Activated CD4-positive, alpha-beta T cell treated with anti-CD3 and anti-CD28 coated beads, Interleukin-2, amount 10 ng/mL, durations not matched to agents 24 days and 14 days (primary cell): ENCODE data around the gene QSER1. TPM values are rescaled to one million over a fixed set of nuclear protein-coding genes. Genes with fewer than 3 reads are reported as not detected.
A peak's percentile ranks its signal among the peaks of the same experiment; 100 is the strongest.
"Not testable (repeated sequence)": the region's sequence is repeated elsewhere in the genome, so short reads cannot be mapped to it uniquely, and the experiment has no call there.

Experiments
- DNase-seq: peaks from one replicate; pipeline ENCODE4 v3.0.0; 2022
- H3K27ac Mint-ChIP-seq: one replicate; pipeline ENCODE4 v1.8.0; 2022; ENCODE audit warnings: mild to moderate bottlenecking, mixed read lengths
- H3K27me3 Mint-ChIP-seq: one replicate; pipeline ENCODE4 v1.8.0; 2022; ENCODE audit warnings: mixed read lengths
- H3K36me3 Mint-ChIP-seq: one replicate; pipeline ENCODE4 v1.8.0; 2022; ENCODE audit warnings: low read depth, mild to moderate bottlenecking, mixed read lengths
- H3K4me1 Mint-ChIP-seq: one replicate; pipeline ENCODE4 v1.8.0; 2021; ENCODE audit warnings: mixed read lengths
- H3K4me3 Mint-ChIP-seq: one replicate; pipeline ENCODE4 v1.8.0; 2022; ENCODE audit warnings: mild to moderate bottlenecking, moderate library complexity, mixed read lengths
- H3K9me3 Mint-ChIP-seq: one replicate; pipeline ENCODE4 v1.8.0; 2021; ENCODE audit warnings: mixed read lengths
- intact Hi-C: fragments of 100-400 bp; cut with micrococcal nuclease; formaldehyde crosslinking; loops from one replicate; pipeline ENCODE4 v1.15.1; 2023
- total RNA-seq: library from RNA; stranded (reverse); gene quantifications from 2 replicates; pipeline ENCODE4 v1.2.3, GENCODE V29; 2022

Gene QSER1
- total RNA-seq, 1 donor from 2014 or later = 18.9 TPM

GRCh38 chr11:32962016-32962415, 69.4 kb downstream of the QSER1 start:
- no peaks in the 10 kb centered on the region for H3K9me3 Mint-ChIP-seq
- H3K36me3 Mint-ChIP-seq = peaks cover 26% of the 10 kb centered on the region
- H3K4me3 Mint-ChIP-seq = no peak overlapping the region
- H3K4me1 Mint-ChIP-seq = peaks cover 9% of the 10 kb centered on the region
- DNase-seq = no peak
- H3K27me3 Mint-ChIP-seq = no peaks in the 10 kb centered on the region
- peak overlapping the region; percentile 25 for H3K27ac Mint-ChIP-seq
- intact Hi-C loops = loop anchor here (1.0 to 5.0 kb wide), 6 partner anchors 49 to 365 kb away; partner anchors contain the start of genes CSTF3 and QSER1

- Mint-ChIP-seq H3K9me3 (no peaks in the 10 kb centered on the region), H3K27ac (no peak overlapping the region), H3K4me1 (peaks cover 9% of the 10 kb centered on the region), H3K36me3 (peaks cover 30% of the 10 kb centered on the region), H3K27me3 (no peaks in the 10 kb centered on the region), H3K4me3 (no peak overlapping the region)
- no peak for DNase-seq
- intact Hi-C loops = loop anchor here (2.0 to 5.0 kb wide), 5 partner anchors 47 to 364 kb away; partner anchors contain the start of genes CSTF3 and QSER1
These were observed 71.1 kb downstream of the QSER1 start for GRCh38 chr11:32963721-32964120.

GRCh38 chr11:32968541-32968940, 75.9 kb downstream of the QSER1 start:
- no peaks in the 10 kb centered on the region for H3K9me3 Mint-ChIP-seq
- H3K27me3 Mint-ChIP-seq = no peaks in the 10 kb centered on the region
- no peak overlapping the region for H3K4me3 Mint-ChIP-seq
- intact Hi-C loops = no loop called here
- DNase-seq = no peak
- no peak overlapping the region for H3K27ac Mint-ChIP-seq
- no peaks in the 10 kb centered on the region for H3K4me1 Mint-ChIP-seq
- H3K36me3 Mint-ChIP-seq = peaks cover 24% of the 10 kb centered on the region

GRCh38 chr11:32972233-32972632, 79.6 kb downstream of the QSER1 start:
- H3K4me3 Mint-ChIP-seq, intact Hi-C loops, H3K27me3 Mint-ChIP-seq, H3K27ac Mint-ChIP-seq, H3K9me3 Mint-ChIP-seq, H3K4me1 Mint-ChIP-seq, DNase-seq: not testable (repeated sequence)
- peaks cover 17% of the 10 kb centered on the region for H3K36me3 Mint-ChIP-seq

GRCh38 chr11:32972781-32973180, 80.2 kb downstream of the QSER1 start:
- Mint-ChIP-seq H3K27me3 (no peaks in the 10 kb centered on the region), H3K4me1 (no peaks in the 10 kb centered on the region), H3K36me3 (peaks cover 21% of the 10 kb centered on the region), H3K4me3 (no peak overlapping the region), H3K27ac (no peak overlapping the region), H3K9me3 (no peaks in the 10 kb centered on the region)
- intact Hi-C loops = no loop called here
- DNase-seq = no peak

GRCh38 chr11:32982626-32983025, 90.0 kb downstream of the QSER1 start:
- no peak overlapping the region for H3K27ac Mint-ChIP-seq
- DNase-seq = no peak
- peaks cover 4% of the 10 kb centered on the region for H3K36me3 Mint-ChIP-seq
- H3K27me3 Mint-ChIP-seq = peaks cover 4% of the 10 kb centered on the region
- intact Hi-C loops = no loop called here
- H3K9me3 Mint-ChIP-seq = no peaks in the 10 kb centered on the region
- no peak overlapping the region for H3K4me3 Mint-ChIP-seq
- no peaks in the 10 kb centered on the region for H3K4me1 Mint-ChIP-seq

- no peak overlapping the region for H3K4me3 Mint-ChIP-seq
- H3K27me3 Mint-ChIP-seq = peaks cover 4% of the 10 kb centered on the region
- no peaks in the 10 kb centered on the region for H3K4me1 Mint-ChIP-seq
- peaks cover under 1% of the 10 kb centered on the region for H3K36me3 Mint-ChIP-seq
- intact Hi-C loops = no loop called here
- H3K27ac Mint-ChIP-seq = no peak overlapping the region
- peak; percentile 19 for DNase-seq
- no peaks in the 10 kb centered on the region for H3K9me3 Mint-ChIP-seq
These were observed 90.9 kb downstream of the QSER1 start for GRCh38 chr11:32983506-32983905.

- no peak for DNase-seq
- Mint-ChIP-seq H3K27me3 (peaks cover 7% of the 10 kb centered on the region), H3K4me1 (no peaks in the 10 kb centered on the region), H3K4me3 (no peak overlapping the region), H3K36me3 (no peaks in the 10 kb centered on the region), H3K27ac (no peak overlapping the region), H3K9me3 (no peaks in the 10 kb centered on the region)
- intact Hi-C loops = no loop called here
These were observed 93.0 kb downstream of the QSER1 start for GRCh38 chr11:32985600-32985999.

GRCh38 chr11:32987851-32988250, 95.2 kb downstream of the QSER1 start:
- H3K4me1 Mint-ChIP-seq = no peaks in the 10 kb centered on the region
- peaks cover 16% of the 10 kb centered on the region for H3K27me3 Mint-ChIP-seq
- intact Hi-C loops = no loop called here
- no peaks in the 10 kb centered on the region for H3K36me3 Mint-ChIP-seq
- no peak overlapping the region for H3K27ac Mint-ChIP-seq
- H3K9me3 Mint-ChIP-seq = peaks cover 10% of the 10 kb centered on the region
- DNase-seq = no peak
- H3K4me3 Mint-ChIP-seq = no peak overlapping the region

- peaks cover 15% of the 10 kb centered on the region for H3K9me3 Mint-ChIP-seq
- no peak overlapping the region for H3K27ac Mint-ChIP-seq
- no peak for DNase-seq
- H3K27me3 Mint-ChIP-seq = peaks cover 36% of the 10 kb centered on the region
- no peaks in the 10 kb centered on the region for H3K4me1 Mint-ChIP-seq
- no peak overlapping the region for H3K4me3 Mint-ChIP-seq
- intact Hi-C loops = no loop called here
- H3K36me3 Mint-ChIP-seq = no peaks in the 10 kb centered on the region
These were observed 97.9 kb downstream of the QSER1 start for GRCh38 chr11:32990481-32990880.

GRCh38 chr11:32991427-32991826, 98.8 kb downstream of the QSER1 start:
- no peaks in the 10 kb centered on the region for H3K36me3 Mint-ChIP-seq
- H3K9me3 Mint-ChIP-seq = peaks cover 20% of the 10 kb centered on the region
- intact Hi-C loops = no loop called here
- H3K4me1 Mint-ChIP-seq = no peaks in the 10 kb centered on the region
- no peak overlapping the region for H3K27ac Mint-ChIP-seq
- H3K27me3 Mint-ChIP-seq = peaks cover 46% of the 10 kb centered on the region
- no peak for DNase-seq
- H3K4me3 Mint-ChIP-seq = no peak overlapping the region

GRCh38 chr11:32991898-32992297, 99.3 kb downstream of the QSER1 start:
- peaks cover 20% of the 10 kb centered on the region for H3K9me3 Mint-ChIP-seq
- intact Hi-C loops = no loop called here
- H3K27me3 Mint-ChIP-seq = peaks cover 45% of the 10 kb centered on the region
- no peak for DNase-seq
- H3K27ac Mint-ChIP-seq = no peak overlapping the region
- H3K36me3 Mint-ChIP-seq = no peaks in the 10 kb centered on the region
- no peaks in the 10 kb centered on the region for H3K4me1 Mint-ChIP-seq
- no peak overlapping the region for H3K4me3 Mint-ChIP-seq

GRCh38 chr11:33000181-33000580, 107.6 kb downstream of the QSER1 start:
- intact Hi-C loops = no loop called here
- Mint-ChIP-seq H3K9me3 (peaks cover 17% of the 10 kb centered on the region), H3K27ac (no peak overlapping the region), H3K27me3 (peaks cover 54% of the 10 kb centered on the region), H3K4me1 (peaks cover 6% of the 10 kb centered on the region), H3K36me3 (no peaks in the 10 kb centered on the region), H3K4me3 (no peak overlapping the region)
- DNase-seq = no peak

GRCh38 chr11:33001281-33001680, 108.7 kb downstream of the QSER1 start:
- peaks cover 15% of the 10 kb centered on the region for H3K4me1 Mint-ChIP-seq
- no peaks in the 10 kb centered on the region for H3K36me3 Mint-ChIP-seq
- peaks cover 48% of the 10 kb centered on the region for H3K27me3 Mint-ChIP-seq
- intact Hi-C loops = no loop called here
- no peak overlapping the region for H3K4me3 Mint-ChIP-seq
- peaks cover 11% of the 10 kb centered on the region for H3K9me3 Mint-ChIP-seq
- H3K27ac Mint-ChIP-seq = no peak overlapping the region
- DNase-seq = no peak

GRCh38 chr11:33001751-33002542, 109.3 kb downstream of the QSER1 start:
- intact Hi-C loops = no loop called here

More at GRCh38 chr11:33001751-33002542, 109.3 kb downstream of the QSER1 start:
- no peaks in the 10 kb centered on the region for H3K36me3 Mint-ChIP-seq
- H3K27ac Mint-ChIP-seq = no peak overlapping the region
- H3K4me1 Mint-ChIP-seq = peaks cover 15% of the 10 kb centered on the region
- H3K9me3 Mint-ChIP-seq = peaks cover 11% of the 10 kb centered on the region
- no peak overlapping the region for H3K4me3 Mint-ChIP-seq
- peak; percentile 48 for DNase-seq
- H3K27me3 Mint-ChIP-seq = peaks cover 48% of the 10 kb centered on the region
